ENCODE measurements around the gene HAVCR2.
A peak's percentile ranks its signal among the peaks of the same experiment; 100 is the strongest.
"Not testable (repeated sequence)": the region's sequence is repeated elsewhere in the genome, so short reads cannot be mapped to it uniquely, and the experiment has no call there.

The HAVCR2 gene

DNA sequence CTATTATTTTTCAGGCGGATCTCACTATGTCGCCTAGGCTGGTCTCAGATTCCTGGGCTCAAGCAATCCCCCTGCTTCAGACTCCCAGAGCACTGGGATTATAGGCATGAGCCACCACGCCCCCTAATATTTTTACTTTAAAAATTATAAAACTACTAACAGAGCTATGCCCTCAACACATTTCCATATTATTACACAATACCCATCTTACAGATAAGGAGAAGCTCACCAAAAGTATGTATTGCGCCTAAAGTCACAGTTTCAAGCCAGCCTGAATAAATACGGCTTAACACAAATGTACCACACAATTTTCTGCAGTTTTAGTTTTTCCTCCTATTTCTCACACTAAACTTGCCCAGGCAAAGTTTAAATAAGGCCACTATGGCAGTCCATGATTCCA is 40.1 kb downstream of the HAVCR2 start:
- ATAC-seq (replicated peaks) (no peak), DNase-seq (no peak)
- Mint-ChIP-seq H3K4me3 (no peak overlapping the region), H3K27me3 (no peaks in the 10 kb centered on the region), H3K27ac (no peak overlapping the region), H3K4me1 (peaks cover 4 to 13% of the 10 kb centered on the region in 2 donors), H3K9me3 (peaks cover 0 to 2% of the 10 kb centered on the region in 2 donors), H3K36me3 (no peaks in the 10 kb centered on the region)

DNA sequence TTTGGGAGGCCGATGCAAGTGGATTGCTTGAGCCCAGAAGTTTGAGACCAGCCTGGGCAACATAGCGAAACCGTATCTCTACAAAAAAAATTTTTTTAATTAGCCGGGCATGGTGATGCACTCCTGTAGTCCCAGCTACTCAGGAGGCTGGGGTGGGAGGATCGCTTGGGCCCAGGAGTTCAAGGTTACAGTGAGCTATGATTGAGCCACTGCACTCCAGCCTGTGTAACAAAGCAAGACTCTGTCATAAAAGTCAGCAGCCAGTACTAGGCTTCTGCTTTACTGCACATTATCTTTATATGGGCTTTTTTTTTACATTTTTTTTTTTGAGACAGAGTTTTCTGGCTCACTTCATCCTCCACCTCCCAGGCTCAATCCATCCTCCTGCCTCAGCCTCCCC is 40.5 kb downstream of the HAVCR2 start:
- Mint-ChIP-seq H3K36me3 (no peaks in the 10 kb centered on the region), H3K27ac (no peak overlapping the region), H3K9me3 (peaks cover 0 to 2% of the 10 kb centered on the region in 2 donors), H3K27me3 (no peaks in the 10 kb centered on the region), H3K4me1 (peaks cover 2 to 8% of the 10 kb centered on the region in 2 donors), H3K4me3 (no peak overlapping the region)
- ATAC-seq (replicated peaks) (no peak), DNase-seq (no peak)

DNA sequence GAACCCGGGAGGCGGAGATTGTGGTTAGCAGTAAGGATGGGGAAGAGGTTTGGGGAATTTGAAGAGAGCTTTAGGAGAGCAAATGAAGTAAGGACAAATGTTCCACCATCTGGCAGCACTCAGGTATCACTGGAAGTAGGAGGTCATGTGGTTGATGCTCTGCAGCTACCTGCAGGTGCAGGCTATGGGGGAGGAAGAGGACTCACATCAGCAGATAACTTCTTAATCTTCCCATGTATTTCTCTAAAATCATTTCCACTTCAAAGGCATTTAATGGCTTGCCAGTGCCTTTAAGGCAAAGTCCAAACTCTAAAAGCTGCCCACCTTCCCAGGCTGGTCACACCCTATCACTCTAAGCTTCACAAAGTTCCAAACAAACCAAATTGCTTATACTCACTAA is 41.8 kb downstream of the HAVCR2 start:
- DNase-seq (no peak), ATAC-seq (replicated peaks) (no peak)

DNA sequence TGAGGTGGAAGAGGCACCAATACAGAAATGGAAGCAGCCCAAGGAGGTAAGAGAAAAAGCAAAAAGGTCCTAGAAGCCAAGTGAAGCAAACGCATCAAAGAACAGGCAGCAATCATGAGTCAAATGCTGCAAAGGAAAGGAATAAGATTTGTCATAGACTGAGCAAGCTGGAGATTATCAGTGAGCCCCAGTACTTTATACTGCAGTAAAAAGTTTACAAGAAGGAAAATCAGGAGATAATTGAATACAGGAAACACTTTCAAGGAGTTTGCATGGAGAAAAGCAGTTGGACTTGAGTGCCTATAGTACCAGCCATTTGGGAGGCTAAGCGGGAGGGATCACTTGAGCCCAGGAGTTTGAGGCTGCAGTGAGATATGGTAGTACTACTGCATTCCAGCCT is 42.8 kb downstream of the HAVCR2 start:
- DNase-seq (no peak), ATAC-seq (replicated peaks) (no peak)
- H3K4me1 Mint-ChIP-seq = peaks cover 0 to 2% of the 10 kb centered on the region in 2 donors
- peaks cover 0 to 2% of the 10 kb centered on the region in 2 donors for H3K9me3 Mint-ChIP-seq
- H3K4me3 Mint-ChIP-seq = no peak overlapping the region
- no peaks in the 10 kb centered on the region for H3K27me3 Mint-ChIP-seq
- H3K27ac Mint-ChIP-seq = no peak overlapping the region
- no peaks in the 10 kb centered on the region for H3K36me3 Mint-ChIP-seq

More for the DNA sequence above, 41.8 kb downstream of the HAVCR2 start:
- Mint-ChIP-seq H3K27me3 (no peaks in the 10 kb centered on the region), H3K27ac (no peak overlapping the region), H3K9me3 (peaks cover 0 to 2% of the 10 kb centered on the region in 2 donors), H3K4me3 (no peak overlapping the region), H3K4me1 (peaks cover 0 to 2% of the 10 kb centered on the region in 2 donors), H3K36me3 (no peaks in the 10 kb centered on the region)

DNA sequence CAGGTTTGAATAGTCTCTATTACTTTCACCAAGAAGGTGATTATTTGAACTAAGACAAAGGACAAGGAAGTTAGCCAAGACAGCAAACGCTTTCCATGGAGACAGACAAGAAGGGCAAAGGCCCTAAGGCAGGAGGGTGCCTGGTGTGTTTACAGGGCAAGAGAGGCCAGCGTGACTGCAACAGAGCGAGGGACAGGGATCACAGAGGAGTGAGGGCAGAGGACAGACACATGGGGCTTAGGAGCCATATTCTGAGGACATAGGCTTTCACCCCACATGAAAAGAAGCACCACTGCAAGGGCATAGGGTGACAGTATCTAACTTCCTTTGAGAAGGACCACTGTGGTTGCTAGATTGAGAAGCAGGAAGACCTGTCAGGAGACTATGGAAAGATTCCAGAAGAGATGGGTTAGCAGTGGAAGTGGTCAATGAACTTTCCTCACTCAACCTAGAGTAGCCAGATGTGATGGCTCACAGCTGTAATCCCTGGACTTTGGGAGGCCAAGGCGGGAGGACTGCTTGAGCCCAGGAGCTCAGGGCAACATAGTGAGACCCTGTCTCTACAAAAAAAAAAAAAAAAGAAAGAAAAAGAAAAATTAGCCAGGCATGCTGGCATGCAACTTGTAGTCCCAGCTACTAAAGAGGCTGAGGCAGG is 44.9 kb downstream of the HAVCR2 start:
- Mint-ChIP-seq H3K36me3 (no peaks in the 10 kb centered on the region), H3K4me1 (peaks cover 0 to 2% of the 10 kb centered on the region in 2 donors), H3K27me3 (no peaks in the 10 kb centered on the region), H3K4me3 (no peak overlapping the region), H3K27ac (no peak overlapping the region), H3K9me3 (peaks cover 0 to 2% of the 10 kb centered on the region in 2 donors)
- ATAC-seq (replicated peaks) = no peak
- DNase-seq = no peak

DNA sequence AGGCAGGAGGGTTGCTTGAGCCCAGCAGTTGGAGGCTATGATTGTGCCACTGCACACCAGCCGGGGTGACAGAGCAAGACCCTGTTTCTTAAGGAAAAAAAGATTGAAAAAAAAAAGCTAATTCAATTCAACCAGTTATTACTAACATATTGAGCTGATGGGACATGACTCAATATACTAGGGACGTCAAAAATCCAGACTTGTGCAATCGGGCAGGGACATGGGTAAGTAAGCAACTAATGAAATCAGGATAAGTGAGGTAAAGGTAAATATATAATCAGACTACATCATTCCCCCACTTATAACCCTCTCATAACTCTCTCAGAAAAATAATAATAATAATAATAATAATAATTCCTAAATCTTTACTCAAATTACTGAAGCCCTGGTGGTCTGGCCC is 49.0 kb downstream of the HAVCR2 start:
- H3K27ac Mint-ChIP-seq = no peak overlapping the region
- DNase-seq (no peak), ATAC-seq (replicated peaks) (no peak)
- H3K27me3 Mint-ChIP-seq = no peaks in the 10 kb centered on the region
- peaks cover 0 to 2% of the 10 kb centered on the region in 2 donors for H3K9me3 Mint-ChIP-seq
- H3K4me1 Mint-ChIP-seq = no peaks in the 10 kb centered on the region
- H3K4me3 Mint-ChIP-seq = no peak overlapping the region
- no peaks in the 10 kb centered on the region for H3K36me3 Mint-ChIP-seq

DNA sequence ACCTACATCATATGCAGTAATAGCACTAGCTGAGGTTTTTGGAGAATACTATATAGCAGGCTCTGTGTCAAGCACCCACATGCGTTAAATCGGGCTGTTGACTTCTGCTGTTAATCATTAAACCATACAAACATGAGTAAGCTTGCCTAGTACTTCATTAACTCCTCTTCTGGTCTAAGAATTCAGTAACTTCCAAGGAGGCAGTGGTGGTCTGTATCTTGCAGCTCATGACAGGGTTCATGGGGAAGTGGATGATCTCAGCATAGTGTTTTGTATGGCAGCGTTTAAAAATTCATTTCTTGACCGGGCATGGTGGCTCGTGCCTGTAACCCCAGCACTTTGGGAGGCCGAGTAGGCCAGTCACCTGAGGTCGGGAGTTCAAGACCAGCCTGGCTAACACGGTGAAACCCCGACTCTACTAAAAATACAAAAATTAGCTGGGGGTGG is 49.7 kb downstream of the HAVCR2 start, which contains the start of gene HAVCR1:
HAVCR1 (minus strand) TSS at position 24 of the 447 bp plus-strand sequence. CDS start 1,173 bp downstream, outside the sequence.
- no peak for ATAC-seq (replicated peaks)
- H3K4me3 Mint-ChIP-seq = no peak within 1 kb of the TSS
- no peaks in the 10 kb centered on the region for H3K27me3 Mint-ChIP-seq
- H3K9me3 Mint-ChIP-seq = no peaks in the 10 kb centered on the region
- H3K4me1 Mint-ChIP-seq = no peaks in the 10 kb centered on the region
- H3K36me3 Mint-ChIP-seq = no peaks in the 10 kb centered on the region
- no peak within 1 kb of the TSS for H3K27ac Mint-ChIP-seq
- no peak for DNase-seq

DNA sequence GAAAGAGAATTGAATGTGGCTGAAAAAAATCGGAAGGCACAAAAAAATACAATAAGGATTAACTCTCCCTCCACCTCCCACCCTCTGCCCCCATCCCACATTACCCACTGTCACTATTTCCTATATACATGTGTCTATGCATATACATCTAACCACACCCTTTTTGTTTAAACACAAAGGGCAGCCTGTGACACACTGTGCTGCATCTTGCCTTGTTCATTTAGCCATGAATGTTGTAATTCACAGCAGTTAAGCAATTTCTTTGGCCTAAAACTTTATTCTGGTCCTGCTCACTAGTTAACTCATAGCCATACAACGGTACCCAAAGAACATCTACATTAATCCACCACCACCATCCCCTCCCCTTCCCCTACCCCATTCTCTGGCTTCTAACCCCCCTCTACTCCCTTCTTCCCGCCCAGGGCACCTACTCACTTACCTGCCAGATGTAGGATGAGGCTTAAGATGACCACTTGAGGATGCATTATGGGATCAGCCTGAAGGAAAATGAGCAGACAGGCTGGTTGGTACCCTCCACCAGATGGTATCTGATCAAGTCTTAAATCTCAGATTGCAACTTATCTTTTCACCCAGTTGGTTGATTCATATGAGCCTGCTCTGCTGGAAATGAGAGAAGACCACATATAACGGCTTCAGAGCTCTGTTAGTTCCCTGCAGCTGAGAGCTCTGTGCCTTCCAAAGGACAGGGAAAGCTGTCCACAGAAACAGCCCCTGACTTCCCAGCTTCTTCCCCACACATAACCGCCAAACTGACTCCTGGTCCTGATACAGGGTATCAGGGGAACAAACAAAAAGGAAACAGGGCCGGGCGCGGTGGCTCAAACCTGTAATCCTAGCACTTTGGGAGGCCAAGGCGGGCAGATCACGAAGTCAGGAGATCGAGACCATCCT is 51.1 kb downstream of the HAVCR2 start:
- Mint-ChIP-seq H3K4me1 (no peaks in the 10 kb centered on the region), H3K9me3 (no peaks in the 10 kb centered on the region), H3K36me3 (no peaks in the 10 kb centered on the region), H3K27ac (no peak overlapping the region), H3K27me3 (no peaks in the 10 kb centered on the region), H3K4me3 (no peak overlapping the region)
- ATAC-seq (replicated peaks) = no peak
- DNase-seq = no peak

DNA sequence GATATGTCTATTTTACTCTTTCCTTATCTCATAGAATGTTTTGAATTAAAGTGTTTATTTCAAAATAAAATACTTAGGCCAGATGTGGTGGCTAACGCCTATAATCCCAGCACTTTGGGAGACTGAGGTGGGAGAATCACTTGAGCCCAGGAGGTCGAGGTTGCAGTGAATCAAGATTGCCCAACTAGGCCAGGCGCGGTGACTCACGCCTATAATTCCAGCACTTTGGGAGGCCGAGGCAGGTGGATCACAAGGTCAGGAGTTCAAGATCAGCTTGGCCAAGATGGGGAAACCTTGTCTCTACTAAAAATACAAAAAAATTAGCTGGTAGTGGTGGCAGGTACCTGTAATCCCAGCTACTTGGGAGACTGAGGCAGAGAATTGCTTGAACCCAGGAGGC is 52.0 kb downstream of the HAVCR2 start:
- DNase-seq; H3K27ac Mint-ChIP-seq; ATAC-seq (replicated peaks); H3K9me3 Mint-ChIP-seq; H3K4me3 Mint-ChIP-seq; H3K36me3 Mint-ChIP-seq; H3K4me1 Mint-ChIP-seq; H3K27me3 Mint-ChIP-seq: not testable (repeated sequence)

DNA sequence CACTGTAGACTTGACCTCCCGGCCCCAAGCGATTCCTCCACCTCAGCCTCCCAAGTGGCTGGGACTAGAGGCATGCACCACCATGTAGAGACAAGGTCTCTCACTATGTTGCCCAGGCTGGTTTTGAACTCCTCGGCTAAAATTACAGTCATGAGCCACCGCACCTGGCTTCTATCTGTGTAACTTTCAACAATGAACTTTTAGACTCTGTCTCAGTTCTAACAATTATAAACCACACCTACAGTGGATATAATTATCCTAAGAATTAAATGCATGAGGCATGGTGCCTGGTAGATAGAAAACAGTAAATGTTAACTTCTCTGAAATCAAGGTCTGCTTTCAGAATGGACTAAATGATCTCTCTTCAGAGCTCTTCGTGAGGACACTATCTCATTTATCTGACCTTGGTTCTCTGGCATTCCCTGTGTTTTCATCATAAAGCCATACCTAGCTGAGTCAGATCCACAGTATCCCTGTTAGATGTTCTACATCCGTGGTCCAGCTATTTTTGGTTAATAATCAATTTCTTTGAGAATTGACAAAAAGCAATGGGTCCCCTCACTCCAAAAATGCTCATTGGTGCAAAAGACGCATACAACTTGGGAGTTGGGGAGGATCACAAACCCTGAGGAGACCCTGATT is 57.1 kb downstream of the HAVCR2 start:
- H3K27ac Mint-ChIP-seq = no peak overlapping the region
- ATAC-seq (replicated peaks) (no peak), DNase-seq (no peak)
- H3K27me3 Mint-ChIP-seq = peaks cover 6% of the 10 kb centered on the region in 2 donors
- no peaks in the 10 kb centered on the region for H3K9me3 Mint-ChIP-seq
- H3K36me3 Mint-ChIP-seq = no peaks in the 10 kb centered on the region
- no peak overlapping the region for H3K4me3 Mint-ChIP-seq
- H3K4me1 Mint-ChIP-seq = peaks cover 6 to 13% of the 10 kb centered on the region in 2 donors

DNA sequence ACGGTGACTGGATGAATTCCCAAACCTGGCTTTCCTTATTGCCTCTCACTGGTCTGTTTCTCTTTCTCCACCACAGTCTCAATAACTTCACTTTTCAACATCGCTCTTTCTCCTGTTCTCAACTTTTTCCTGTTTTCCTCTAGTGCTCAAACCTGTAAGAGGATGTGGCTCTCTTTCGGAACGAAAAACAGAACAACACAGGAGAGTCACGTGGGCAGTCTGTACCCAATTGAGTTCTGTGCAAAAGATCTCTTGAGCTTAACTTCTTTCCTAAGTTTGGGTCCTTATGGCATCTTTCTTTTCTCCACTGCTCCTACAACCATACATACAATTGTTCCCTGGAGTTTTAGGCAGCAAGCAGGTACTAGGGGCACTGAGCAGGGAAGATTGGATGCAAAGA is 58.8 kb downstream of the HAVCR2 start:
- no peak overlapping the region for H3K27ac Mint-ChIP-seq

DNA sequence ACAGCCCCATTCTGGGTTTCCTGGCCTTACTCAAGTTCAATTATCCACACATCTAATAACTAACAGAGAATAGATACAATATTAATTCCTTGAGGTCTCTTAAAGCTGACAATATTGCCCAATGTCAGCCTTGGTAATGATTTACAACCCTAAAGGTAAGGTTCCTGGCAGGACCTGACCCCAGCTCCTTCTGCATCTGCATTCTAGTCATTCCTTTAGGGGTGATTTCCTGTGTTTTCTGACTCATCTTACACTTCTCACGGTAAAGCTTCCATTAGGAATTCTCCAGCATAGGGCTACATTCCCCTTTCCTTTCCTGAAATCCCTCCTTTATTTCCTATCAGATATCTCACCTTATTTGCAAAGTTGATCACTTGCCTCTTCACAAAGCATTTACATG is 59.2 kb downstream of the HAVCR2 start:
- Mint-ChIP-seq H3K27ac (no peak overlapping the region), H3K9me3 (peaks cover 0 to 1% of the 10 kb centered on the region in 2 donors), H3K36me3 (no peaks in the 10 kb centered on the region), H3K4me1 (peaks cover 6 to 13% of the 10 kb centered on the region in 2 donors), H3K4me3 (no peak overlapping the region), H3K27me3 (peaks cover 6% of the 10 kb centered on the region in 2 donors)
- ATAC-seq (replicated peaks) (no peak), DNase-seq (no peak)

More for the DNA sequence above, 58.8 kb downstream of the HAVCR2 start:
- peak overlapping the region in 1 of 2 donors; percentile 1 for H3K4me3 Mint-ChIP-seq
- H3K36me3 Mint-ChIP-seq = no peaks in the 10 kb centered on the region
- H3K4me1 Mint-ChIP-seq = peaks cover 6 to 13% of the 10 kb centered on the region in 2 donors
- H3K27me3 Mint-ChIP-seq = peaks cover 6% of the 10 kb centered on the region in 2 donors
- DNase-seq (no peak), ATAC-seq (replicated peaks) (peak in 1 of 2 donors; percentile 42)
- peaks cover 0 to 1% of the 10 kb centered on the region in 2 donors for H3K9me3 Mint-ChIP-seq

DNA sequence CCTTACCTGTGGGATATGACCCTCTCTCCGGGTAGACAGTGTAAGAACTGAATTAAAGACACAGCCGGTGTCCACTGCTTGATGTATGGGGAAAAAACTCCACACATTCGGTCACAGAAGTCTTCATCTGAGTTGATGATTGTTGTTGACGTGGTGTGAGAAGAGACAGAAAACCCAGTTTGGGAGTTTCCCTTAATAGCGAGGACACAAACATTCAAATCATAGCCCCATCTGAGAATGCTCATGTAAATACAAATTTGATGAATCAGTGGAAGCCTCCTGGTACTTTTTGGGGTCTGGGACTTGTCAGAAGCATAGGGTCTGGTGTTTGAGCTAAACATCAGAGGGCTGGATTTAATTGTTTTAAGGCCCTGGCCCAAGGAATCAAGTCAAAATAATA is 60.9 kb downstream of the HAVCR2 start:
- Mint-ChIP-seq H3K4me3 (no peak overlapping the region), H3K27ac (no peak overlapping the region), H3K36me3 (no peaks in the 10 kb centered on the region), H3K9me3 (peaks cover 0 to 1% of the 10 kb centered on the region in 2 donors), H3K4me1 (peaks cover 6 to 13% of the 10 kb centered on the region in 2 donors), H3K27me3 (peaks cover 6% of the 10 kb centered on the region in 2 donors)
- DNase-seq (no peak), ATAC-seq (replicated peaks) (no peak)

DNA sequence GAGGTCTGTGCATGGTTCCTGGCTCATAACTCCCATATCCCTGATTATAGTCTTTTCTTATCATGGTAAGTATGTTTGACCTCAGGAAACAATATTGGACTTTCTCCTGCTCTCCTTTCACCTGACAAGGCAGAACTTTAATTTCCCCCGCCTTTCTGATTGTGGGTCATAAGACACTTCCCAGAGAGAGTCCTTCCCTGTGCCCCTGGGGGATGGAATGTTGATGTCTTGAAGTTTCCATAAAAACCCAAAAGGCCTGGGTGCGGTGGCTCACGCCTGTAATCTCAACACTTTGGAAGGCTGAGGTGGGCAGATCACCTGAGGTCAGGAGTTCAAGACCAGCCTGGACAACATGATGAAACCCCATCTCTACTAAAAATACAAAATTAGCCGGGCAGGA is 61.8 kb downstream of the HAVCR2 start:
- DNase-seq; H3K27me3 Mint-ChIP-seq; H3K9me3 Mint-ChIP-seq; H3K27ac Mint-ChIP-seq; H3K4me3 Mint-ChIP-seq; H3K36me3 Mint-ChIP-seq; ATAC-seq (replicated peaks): not testable (repeated sequence)
- peaks cover 6 to 13% of the 10 kb centered on the region in 2 donors for H3K4me1 Mint-ChIP-seq
